AG09309 (cell line): ENCODE data around the gene ITGAV.

Experiments used
- DNase-seq: peaks from one replicate; pipeline ENCODE4 v3.0.0-alpha.2; 2010; ENCODE audit warnings: low read depth
- H3K4me3 ChIP-seq: 2 replicates; pipeline ENCODE4 v1.5.1; 2011; ENCODE audit warnings: mild to moderate bottlenecking, low read depth, low read length, moderate library complexity; ENCODE audit not compliant: control insufficient read depth
- CTCF ChIP-seq: IDR thresholded peaks from 2 replicates; pipeline ENCODE4 v1.5.1; 2011; ENCODE audit warnings: mild to moderate bottlenecking, low read depth, low read length, inconsistent platforms; ENCODE audit not compliant: insufficient read depth, control insufficient read depth; ENCODE audit errors: missing control alignments

Gene ITGAV

GRCh38 chr2:186594001-186594722 lies 4.3 kb downstream of the ITGAV start:
- TF ChIP-seq CTCF, result no peak
- no peak overlapping the region for H3K4me3 ChIP-seq
- no peak for DNase-seq

- no peak for DNase-seq
- H3K4me3 ChIP-seq, result no peak overlapping the region
- no peak for TF ChIP-seq CTCF
Measured at GRCh38 chr2:186595219-186595618, 5.4 kb downstream of the ITGAV start.

DNA sequence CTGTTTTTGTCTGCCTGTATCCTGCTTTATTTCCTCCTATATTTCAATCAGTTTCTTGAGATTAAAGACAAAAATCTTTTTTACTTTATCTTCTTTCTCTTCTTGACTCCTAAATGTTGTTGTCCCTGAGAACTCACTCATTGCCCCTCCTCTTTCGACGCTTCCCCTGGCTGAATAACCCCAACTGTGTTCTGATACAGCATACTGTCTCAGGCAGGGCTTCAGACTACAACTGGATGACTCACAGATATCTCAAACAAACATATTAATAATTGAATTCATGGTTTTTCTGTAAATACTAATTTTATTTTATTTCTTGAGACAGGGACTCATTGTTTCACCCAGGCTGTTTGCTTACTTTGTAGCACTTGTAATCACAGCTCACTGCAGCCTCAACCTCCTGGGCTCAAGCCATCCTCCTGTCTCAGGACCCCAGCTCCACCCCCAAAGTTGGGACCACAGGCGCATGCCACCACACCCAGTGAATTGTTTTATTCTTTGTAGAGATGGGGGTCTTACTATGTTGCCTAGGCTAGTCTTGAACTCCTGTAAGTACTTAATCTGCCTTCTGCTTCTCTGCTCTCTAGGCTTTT lies 9.4 kb downstream of the ITGAV start:
- no peak overlapping the region for H3K4me3 ChIP-seq
- no peak for TF ChIP-seq CTCF
- DNase-seq, result no peak

DNA sequence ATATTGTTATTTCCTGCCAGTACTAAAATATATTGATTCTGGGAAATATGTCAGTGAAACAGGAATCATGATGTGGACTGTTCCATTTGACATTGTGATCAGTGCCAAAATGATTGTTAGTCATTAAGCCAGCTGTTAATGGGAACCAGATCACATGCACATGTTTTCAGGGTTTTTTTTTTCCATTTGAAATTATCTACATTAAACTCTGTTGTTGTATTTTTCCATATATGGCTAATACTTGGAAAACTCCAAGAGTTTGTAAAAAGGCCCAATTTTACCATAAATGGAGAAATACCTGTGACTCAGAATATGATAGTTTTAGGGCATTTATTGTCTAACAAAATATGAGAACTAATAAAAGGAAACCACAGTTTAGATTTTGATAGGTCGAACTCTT lies 13.4 kb downstream of the ITGAV start:
- H3K4me3 ChIP-seq, result no peak overlapping the region
- no peak for TF ChIP-seq CTCF
- DNase-seq, result peak; percentile 39

DNA sequence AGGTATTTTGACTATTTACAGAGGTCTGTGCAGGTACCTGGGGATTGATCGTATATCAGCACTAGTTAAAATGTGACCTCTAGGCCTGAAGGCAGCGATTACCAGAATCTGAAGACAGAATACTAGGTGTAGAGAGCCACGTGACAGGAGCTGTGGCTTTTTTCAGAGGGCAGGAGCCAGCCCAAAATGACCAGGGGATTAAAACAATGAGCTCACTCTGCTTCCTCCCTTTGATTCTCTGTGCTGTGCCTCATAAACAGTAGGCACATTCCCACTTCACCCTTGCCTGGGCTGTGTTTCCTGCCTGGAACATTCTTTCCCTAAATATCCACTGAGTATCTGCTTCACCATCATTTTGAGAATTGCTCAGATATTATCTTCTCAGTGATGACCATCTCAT lies 15.2 kb downstream of the ITGAV start:
- H3K4me3 ChIP-seq, result no peak overlapping the region
- TF ChIP-seq CTCF, result no peak
- DNase-seq, result no peak

GRCh38 chr2:186607660-186608324 lies 17.9 kb downstream of the ITGAV start:
- no peak for TF ChIP-seq CTCF
- no peak overlapping the region for H3K4me3 ChIP-seq
- DNase-seq, result no peak

- no peak overlapping the region for H3K4me3 ChIP-seq
- no peak for DNase-seq
- TF ChIP-seq CTCF, result no peak
Measured at GRCh38 chr2:186610785-186611184, 20.9 kb downstream of the ITGAV start.
